ENCODE measurements around the gene HDAC3.

Gene HDAC3

DNA sequence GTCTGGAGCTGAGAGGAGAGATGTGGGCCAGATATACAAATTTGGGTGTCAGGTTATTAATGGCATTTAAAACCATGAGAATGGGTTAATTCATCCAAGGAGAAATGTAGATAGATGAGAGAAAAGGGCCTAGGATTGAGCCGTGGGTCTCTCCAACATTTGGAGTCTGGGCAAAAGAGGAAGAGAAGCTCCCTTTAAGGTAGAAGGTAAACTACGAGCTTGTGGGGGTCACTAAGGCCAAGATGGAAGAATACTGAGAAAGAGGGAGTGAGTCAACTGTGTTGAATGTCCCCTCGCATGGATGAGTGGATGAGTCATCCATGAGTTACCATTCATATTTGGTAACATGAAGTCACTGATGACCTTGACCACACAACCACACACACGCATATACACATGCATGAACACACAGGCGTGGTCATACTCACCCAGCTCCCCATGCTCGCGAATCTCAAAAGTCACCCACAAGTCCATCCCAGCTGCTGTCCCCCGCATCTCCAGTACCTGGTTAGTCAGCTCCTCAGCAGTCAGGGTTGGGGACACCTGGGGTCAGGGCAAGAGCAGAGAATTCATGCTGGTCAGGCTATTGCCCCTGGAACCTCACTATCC is 21.4 kb upstream of the HDAC3 start:
- no peak for DNase-seq

DNA sequence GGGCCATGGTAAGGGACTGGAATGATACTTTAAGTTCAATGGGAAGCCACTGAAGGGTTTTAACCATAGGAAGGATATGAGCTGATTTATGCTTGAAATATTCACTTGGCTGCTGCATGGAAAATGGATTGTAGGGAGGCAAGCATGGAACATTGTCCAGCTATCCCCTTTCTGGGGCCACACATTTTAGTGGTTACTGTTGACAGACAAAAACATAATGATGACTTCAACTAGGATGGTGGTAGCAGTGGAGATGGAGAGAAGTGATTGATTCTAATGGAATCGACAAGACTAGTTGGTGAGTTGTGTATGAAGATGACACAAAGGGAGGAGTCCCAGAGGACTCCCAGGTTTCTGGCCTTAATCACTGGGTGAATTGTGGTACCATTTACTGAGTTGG is 20.8 kb upstream of the HDAC3 start:
- DNase-seq = no peak

DNA sequence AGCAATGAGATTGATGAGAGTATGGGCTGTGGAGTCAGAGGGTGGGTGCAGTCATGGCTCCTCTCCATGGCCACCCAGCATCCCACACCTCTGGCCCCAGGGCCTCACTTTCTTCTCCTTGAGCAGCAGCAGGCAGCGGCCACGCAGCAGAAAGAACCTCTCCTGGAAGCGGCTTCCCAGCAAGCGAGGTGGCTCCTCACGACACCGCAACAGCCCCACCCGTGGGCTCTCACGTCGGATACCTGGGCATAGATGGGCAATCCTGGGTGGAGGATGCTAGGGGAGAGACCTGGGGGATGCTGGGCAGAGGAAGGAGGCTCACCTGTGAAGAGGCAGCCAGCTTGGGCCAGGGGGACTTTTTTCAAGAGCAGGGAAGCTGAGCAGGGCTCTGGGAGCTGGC is 19.7 kb upstream of the HDAC3 start:
- no peak for DNase-seq

DNA sequence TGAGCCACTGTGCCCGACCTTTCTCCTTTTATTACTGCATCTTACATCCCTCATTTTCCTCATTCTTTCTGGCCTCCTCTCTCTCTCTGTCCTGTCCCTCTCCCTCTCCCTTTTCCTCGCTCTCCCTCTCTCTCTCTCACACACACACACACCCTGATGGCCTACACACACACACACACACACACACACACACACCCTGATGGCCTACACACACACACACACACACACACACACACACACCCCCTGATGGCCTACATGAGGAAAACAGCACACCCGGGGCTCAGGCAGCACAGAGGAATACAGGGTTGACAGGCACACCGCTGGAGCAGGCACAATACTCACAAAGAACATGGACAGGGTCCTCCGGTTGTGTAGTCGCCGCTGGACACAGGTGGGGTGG is 18.4 kb upstream of the HDAC3 start:
- no peak for DNase-seq

DNA sequence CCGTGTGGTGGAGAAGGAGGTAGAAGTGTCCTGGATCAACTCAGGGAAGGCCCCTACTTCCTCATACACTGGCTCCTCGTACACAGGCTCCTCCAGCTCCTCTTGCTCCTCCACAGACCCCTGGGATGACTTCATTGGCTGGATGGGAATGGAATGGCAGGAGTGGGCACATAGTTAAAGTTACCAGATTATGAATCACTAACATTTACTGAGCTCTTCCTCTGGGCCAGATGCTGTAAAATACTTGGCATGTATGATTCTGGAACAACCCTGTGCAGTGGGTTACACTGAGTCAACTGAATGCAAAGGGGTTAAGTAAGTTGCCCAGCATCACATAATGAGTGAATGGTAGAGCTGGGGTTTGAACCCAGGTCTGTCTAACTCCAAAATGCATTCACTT is 17.6 kb upstream of the HDAC3 start:
- DNase-seq = no peak

DNA sequence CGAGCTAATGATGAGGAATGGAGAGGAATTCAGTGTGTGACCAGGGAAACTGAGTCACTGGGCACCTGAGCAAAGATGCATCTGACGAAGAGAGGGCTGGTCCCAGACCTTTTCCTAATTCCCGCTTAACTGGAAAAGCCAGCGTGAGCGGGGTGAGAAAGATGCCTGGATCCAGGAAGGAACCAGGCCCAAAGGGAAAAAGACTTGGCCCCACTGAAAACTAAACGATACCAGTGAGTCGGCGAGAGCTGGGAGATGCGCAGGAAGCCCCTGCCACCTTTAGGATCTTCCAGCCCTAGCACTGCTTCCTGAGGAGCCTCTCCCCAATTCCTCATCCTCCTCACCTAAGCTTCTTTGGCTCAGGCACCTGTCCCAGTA is 15.1 kb upstream of the HDAC3 start:
- DNase-seq = peak in 1 of 2 experiments; percentile 18

DNA sequence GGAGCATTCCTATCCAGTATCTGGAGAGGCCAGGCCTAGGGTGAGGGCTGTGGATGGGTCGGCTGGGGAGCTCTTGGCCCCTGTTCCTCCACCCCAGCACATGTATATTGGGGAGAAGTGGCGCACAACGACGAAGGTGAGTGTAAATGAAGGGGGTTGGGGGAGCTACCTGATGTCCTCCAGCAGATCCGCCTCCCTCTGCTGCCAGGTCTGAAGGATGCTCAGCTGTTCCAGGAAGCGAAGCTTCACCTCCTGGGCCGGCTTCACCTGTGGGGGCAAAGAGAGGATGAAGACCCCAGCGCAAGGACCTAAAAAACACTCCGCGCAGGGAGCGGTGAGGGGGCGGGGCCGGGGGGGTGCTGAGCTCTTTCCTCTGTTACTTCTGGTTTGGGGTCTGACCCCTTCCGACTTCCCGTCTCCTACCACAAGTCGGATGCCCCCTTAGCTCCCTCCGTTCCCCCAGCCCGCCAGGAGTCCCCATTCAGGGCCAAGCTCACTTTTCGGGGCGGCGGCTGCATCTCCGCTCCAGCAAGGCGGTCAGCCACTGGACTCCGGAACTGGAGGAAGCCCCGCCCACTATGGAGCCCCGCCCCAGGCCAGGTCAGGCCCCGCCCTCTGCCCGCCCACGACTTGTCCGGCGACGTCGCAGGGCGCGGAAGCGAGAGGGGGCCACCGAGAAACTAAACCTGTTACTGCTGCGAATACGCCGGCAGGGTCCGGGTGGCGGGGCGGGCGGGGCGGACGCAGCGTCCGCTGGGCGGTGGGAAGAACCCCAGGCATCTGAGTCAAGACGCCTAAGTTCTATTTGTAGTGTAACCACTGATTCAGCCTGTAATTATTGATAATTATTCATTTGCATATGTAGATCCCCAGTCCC is 14.4 kb upstream of the HDAC3 start, which contains the start of gene FCHSD1:
TSS of gene FCHSD1 (minus strand) at position 568 of the 877 bp plus-strand sequence. CDS start at position 518, 50 bp downstream.
- DNase-seq = peak in 1 of 2 experiments; percentile 78

DNA sequence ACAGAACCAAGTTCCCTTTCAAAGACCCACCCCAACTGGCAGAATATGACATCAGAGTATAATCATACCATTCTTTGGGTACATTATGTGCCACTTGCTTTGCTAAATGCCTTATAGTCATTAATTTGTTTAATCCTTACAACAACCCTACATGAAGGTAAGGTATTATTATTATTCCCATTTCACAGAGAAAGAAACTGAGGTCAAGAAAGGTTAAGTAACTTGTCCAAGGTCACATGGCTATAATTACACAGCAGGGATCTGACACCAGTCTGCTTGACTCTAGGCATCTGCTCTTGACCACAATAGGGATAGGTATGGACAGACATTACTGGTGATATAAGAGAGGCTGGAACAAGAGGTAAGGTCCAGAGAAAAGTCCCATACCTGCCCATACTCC is 13.3 kb upstream of the HDAC3 start:
- no peak for DNase-seq

DNA sequence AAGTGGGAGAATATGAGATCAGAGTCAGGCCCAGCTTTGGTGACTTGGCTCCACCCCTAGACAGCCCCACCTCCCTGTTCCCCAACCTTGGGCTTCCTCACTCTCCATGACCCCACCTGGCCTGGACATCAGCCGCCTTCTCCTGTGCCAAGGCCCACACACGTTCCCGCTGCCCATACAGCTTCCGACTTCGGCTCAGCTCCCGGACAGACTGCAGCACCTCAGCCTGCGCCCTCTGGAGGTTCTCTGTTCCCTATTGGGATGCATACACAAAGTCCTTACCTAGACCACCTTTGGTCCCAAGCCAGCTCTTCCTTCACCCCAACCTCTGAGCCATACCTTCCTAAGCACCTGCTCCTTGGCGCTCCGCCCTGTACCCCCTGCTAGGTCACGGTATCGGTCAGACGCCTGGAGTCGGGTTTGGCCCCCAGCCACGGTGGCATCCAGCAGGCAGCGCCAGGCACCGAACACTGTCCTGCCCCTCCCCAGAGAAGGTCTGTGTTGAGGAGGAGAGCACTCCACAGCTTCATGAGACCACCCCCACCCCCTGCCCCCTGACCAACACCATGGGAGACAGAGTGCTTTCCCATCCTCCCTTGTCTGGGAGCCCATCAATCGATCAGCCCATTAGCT is 12.5 kb upstream of the HDAC3 start:
- no peak for DNase-seq

DNA sequence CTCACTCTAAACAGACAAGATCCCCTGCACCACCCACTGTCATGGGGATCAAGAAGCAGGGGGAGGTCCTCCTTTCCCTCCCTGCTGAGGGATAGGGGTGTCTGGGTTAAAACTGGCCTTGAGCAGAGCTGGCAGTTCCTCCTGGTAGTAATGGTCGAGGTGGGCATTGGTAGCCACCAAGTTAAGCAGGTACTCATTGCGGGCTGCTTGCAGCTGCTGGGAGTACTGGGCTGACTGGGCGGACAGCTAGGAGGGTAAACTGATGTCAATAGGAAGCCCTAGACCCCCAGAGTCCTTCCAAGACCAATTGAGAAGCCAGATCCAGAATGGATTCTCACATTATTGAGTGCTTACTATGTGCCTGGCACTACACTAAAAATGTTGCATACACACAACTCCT is 11.2 kb upstream of the HDAC3 start:
- no peak for DNase-seq

DNA sequence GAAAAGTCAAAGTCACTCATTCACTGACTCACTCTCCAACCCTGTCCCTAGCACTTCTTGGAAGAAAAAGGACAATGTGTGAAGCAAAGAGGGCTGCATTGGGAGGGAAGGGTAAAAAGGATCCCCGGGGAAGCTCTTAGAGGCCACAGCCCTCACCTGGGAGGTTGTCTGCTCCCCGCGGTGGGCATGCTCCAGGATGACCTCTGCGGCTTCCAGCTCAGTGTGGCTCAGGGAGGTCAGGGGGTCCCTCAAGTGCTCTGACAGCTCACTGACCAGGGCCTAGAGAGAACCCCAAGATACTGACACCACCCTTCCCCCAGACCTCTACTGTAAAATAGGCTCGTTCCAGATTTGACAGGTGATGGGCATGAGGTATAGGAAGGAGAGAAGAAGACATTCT is 10.6 kb upstream of the HDAC3 start:
- DNase-seq = no peak

DNA sequence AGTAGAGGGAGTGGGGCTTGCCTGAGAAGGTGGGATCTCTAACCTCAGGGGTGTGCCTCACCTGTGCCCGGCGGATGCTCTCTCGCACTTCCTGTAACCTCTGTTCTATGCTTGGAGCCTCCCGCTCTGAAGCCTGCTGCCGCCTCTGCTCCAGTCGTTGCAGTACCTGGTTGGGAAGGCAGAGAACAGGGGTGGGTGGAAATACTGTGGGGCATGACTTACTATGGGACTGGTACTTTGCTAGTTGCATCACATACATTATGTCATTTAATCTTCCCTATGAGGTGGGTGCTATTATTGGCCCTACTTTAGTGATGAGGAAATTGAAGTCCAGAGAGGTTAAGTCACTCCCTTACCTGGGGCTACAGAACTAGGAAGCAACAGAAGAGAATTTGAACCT is 9.4 kb upstream of the HDAC3 start:
- no peak for DNase-seq

DNA sequence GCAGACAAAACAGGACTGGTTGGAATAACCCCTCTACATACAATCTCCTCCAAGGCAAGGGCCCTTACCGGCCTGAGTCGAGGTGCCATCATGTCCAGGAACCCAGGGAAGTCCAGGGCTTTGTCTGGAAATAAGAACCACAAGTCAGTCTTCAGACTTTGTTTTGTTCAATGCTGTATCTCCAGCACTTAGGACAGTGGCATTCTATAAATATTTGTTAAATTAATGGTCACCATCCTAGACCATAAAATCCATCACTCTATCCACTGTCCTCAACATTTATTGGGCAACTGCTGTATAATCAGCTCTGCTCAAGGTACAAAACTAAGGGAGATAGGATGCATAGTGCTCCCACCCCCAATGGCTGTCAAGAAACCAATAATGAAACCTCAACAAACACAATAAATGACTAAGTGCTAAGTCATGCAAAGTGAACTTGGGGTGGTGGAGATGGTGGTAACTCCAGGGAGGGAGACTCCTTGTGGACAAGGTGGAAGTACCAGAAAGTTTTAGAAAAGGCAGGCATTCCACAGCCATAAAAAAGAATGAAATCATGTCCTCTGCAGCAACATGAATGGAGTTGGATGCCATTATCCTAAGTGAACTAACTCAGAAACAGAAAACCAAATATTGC is 5.1 kb upstream of the HDAC3 start:
- no peak for DNase-seq

DNA sequence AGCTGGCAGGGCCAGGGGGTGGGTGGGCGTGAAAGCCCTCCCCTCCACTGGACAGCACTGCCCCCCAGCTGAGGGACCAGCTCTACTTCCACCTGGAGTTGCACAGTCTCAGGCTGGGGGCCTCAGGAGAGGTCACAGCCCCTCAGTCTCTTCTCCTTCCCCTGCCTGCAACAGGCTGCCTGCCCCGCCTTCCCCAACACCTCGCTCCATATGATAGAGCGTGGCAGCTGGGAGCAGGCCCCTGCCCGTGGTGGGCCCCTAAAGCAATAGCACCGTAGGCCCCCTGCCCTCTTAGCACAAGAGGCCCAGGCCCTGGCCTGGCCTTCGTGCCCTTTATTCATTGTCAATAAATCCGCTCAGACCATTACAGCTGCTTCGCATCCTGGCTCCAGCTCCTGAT is 4.0 kb upstream of the HDAC3 start:
- DNase-seq = no peak

DNA sequence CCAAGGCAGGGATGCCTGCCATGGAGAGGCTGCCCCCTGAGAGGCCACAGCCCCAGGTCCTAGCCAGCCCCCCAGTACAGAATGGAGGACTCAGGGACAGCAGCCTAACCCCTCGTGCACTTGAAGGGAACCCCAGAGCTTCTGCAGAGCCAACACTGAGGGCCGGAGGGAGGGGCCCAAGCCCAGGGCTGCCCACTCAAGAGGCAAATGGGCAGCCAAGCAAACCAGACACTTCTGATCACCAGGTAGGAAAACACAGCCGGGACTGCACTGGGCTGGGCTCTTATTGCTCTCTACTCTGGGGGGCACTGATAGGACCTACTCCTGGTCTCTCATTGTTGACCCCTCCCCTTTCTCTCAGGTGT is 3.4 kb upstream of the HDAC3 start:
- no peak for DNase-seq

DNA sequence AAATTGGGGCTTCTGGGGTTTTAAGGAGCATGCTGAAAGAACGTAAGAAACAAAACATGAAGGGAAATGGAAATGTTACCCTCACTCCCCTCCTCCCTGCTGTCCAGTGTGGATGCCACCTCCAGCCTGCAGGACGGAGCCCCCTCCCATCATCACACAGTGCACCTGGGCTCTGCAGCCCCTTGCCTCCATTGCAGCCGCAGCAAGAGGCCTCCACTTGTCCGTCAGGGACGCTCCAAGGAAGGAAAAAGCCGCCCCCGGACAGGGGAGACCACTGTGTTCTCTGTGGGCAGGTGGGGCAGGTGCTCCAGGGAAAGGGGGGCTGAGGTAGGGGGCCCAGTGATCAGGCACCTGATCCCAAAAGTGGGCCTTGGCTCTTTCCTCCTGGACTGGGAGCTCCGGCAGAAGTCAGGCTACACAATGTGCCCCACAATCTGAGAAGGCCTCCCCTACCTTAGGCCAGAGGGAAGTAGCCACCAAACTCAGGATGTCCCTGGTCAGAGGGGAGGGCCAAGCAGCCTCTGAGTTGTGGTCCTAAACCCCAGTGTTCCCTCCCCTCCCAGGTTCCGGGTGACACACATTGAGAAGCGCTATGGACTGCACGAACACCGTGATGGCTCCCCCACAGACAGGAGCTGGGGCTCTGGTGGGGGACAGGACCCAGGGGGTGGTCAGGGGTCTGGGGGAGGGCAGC is 2.9 kb upstream of the HDAC3 start:
- no peak for DNase-seq

DNA sequence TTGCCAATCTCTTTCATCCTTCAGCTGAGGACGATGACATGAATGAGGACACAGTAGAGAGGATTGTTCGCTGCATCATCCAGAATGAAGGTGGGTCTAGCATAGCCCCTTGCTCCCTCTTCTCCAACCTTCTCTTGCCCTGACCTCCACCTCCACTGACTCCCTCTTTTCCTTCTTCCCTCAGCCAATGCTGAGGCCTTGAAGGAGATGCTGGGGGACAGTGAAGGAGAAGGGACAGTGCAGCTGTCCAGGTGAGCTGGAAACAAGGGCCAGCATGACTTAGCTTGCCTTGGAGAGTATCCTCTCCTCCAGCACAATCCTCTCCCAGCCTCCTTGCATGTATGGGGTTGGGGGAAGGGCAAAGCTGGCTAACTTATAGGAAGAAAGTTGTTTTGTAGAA is 2.1 kb upstream of the HDAC3 start:
- DNase-seq = no peak

DNA sequence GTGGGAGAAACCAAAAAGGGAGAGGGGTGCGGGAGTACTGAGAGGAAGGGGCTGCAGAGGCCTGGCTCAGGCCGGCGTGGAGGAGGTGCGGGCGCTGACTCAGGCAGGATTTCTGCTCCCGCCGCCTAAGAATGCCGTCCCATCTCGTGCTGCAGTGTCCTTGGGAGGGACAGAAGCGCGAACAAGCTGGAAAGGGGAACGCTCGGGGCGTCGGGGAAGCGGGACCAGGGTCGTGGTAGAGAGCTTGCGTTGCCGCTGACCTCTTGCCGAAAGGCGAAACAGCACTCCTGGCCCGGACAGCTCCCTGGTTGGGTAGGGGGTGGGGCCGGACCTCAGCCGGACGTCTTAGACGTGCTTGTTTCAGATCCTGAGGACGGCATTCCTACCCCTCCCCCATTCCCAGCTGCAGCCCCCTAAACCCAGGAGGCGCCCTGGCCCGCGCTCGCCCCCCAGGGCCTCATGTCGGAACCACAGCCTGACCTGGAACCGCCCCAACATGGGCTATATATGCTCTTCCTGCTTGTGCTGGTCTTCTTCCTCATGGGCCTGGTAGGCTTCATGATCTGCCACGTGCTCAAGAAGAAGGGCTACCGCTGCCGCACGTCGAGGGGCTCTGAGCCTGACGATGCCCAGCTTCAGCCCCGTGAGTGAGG is 1.2 kb upstream of the HDAC3 start:
- DNase-seq = peak; percentile 49 to 67

DNA sequence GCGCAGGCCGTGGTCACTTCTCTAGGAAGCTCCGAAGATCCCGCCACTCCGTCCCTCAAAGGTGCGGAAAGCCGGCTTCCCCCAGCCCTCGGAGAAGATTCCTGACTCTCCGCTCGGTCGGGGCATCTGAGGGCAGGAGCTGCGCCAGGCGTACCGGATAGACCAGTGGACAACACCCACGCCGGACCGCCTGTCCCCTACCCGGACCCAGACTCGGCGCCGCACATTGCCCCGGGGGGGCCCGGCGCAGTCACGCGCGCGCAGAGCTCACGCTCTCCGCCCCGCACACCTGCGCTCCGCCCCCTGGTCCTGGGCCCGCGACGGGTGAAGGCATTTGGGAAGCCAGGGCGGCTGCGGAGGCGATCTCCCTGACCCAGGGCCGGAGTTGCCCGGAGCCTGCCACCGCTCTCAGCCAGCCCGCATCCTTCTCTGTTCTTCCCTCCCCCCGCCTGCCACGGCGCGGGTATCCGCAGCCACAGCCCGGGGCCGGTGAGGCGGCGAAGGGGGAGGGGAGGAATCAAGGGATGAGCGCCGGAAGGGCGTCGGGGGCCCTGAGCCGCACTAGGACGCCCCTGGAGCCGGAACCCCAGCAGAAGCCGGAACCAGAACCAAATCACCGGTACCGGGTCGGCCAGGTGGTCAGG is 596 bp upstream of the HDAC3 start:
- DNase-seq = peak; percentile 49 to 76

DNA sequence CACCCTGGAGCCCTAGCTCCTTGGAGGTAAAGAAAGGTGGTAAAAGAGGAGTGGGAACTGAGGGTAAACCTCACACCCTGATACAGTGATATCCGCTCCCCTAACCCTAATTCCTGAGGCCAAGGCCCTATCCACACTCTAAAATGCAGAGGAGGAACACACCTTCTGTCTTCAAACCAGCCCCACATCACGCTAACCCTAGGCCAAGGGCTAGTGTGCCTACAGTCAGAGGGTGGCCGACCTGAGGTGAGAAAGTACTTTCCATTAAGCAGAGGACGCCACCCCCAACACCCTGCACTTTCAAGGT is 590 bp downstream of the HDAC3 start:
- DNase-seq = no peak

DNA sequence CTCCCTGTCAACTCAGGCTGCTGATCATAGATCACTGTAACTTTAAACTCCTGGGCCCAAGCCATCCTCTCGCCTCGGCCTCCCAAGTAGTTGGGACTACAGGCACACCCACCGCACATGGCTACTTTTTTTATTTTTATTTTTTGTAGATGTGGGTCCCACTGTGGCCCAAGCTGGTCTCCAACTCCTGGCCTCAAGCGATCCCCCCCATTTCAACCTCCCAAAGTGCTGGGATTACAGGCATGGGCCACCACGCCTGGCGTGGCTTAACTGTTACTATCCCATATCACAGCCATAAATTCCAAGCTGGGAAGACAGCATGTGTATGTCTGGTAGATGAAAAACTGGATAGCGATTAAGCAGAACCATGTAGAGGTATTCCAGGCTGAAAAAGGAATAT is 1.0 kb downstream of the HDAC3 start:
- no peak for DNase-seq

DNA sequence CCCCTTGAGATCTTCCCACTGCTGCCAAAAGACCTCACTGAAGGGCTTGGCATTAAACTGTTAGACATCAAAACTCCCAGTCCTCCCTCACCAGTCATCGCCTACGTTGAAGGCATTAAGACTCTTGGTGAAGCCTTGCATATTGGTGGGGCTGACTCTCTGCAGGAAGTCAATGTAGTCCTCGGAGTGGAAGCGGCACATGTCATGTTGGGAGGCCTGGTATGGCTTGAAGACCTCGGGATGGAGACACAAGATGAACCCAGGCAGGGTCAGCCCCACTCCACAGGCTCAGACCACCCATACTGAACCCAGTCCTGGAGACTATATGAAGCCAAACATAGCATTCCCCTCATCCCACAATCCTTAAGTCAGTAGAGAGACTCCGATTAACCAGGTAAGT is 1.9 kb downstream of the HDAC3 start:
- no peak for DNase-seq

All from NCI-H526 (cell line).